Skeletal muscle tissue (tissue), 4 donors: ENCODE measurements around the gene ZDHHC16. TPM values are rescaled to one million over a fixed set of nuclear protein-coding genes. Genes with fewer than 3 reads are reported as not detected.
"Not testable (repeated sequence)": the region's sequence is repeated elsewhere in the genome, so short reads cannot be mapped to it uniquely, and the experiment has no call there.

ENCODE experiments used
- H3K27ac ChIP-seq: one replicate; pipeline ENCODE4 v1.7.0; 2013; ENCODE audit warnings: mild to moderate bottlenecking, low read depth, low read length, inconsistent platforms
- H3K27me3 ChIP-seq, 3 donors: one replicate each; pipeline ENCODE4 v1.7.0; 2013; ENCODE audit warnings: low read length in 3 of 3; ENCODE audit not compliant: control insufficient read depth in 3 of 3, insufficient read depth in 3 of 3
- H3K36me3 ChIP-seq, 3 donors: one replicate each; pipeline ENCODE4 v1.7.0; 2013; ENCODE audit warnings: low read length in 3 of 3; ENCODE audit not compliant: control insufficient read depth in 3 of 3, insufficient read depth in 3 of 3
- H3K4me1 ChIP-seq, 3 donors: one replicate each; pipeline ENCODE4 v1.7.0; 2013; ENCODE audit warnings: low read length in 3 of 3, mild to moderate bottlenecking in 3 of 3; ENCODE audit not compliant: control insufficient read depth in 3 of 3, insufficient read depth in 3 of 3
- H3K4me3 ChIP-seq, 3 donors: one replicate each; pipeline ENCODE4 v1.7.0; 2013; ENCODE audit warnings: low read length in 3 of 3
- H3K9ac ChIP-seq, 3 donors: one replicate each; pipeline ENCODE4 v1.7.0; 2013; ENCODE audit warnings: low read length in 3 of 3, mild to moderate bottlenecking in 3 of 3, moderate library complexity in 2 of 3, low read depth in 1 of 3
- H3K9me3 ChIP-seq, 3 donors: one replicate each; pipeline ENCODE4 v1.7.0; 2013; ENCODE audit warnings: low read length in 3 of 3; ENCODE audit not compliant: control insufficient read depth in 3 of 3
- total RNA-seq: library from RNA; depleted of rRNA; stranded (reverse); fragments of >200 nt; gene quantifications from one replicate; pipeline ENCODE4 v1.2.3, GENCODE V29; 2014
- donor health status: Osteomylitis.

ZDHHC16 gene
- total RNA-seq, 1 donor from 2014 or later: 32.4 TPM

GRCh38 chr10:97466755-97467154, 20.8 kb downstream of the ZDHHC16 start:
- Histone ChIP-seq H3K4me1 (peaks cover 3 to 8% (median 4%) of the 10 kb centered on the region in 3 donors), H3K4me3 (no peak overlapping the region), H3K27me3 (no peaks in the 10 kb centered on the region), H3K9ac (no peak overlapping the region), H3K27ac (no peak overlapping the region), H3K36me3 (peaks cover 66 to 72% (median 71%) of the 10 kb centered on the region in 3 donors), H3K9me3 (no peaks in the 10 kb centered on the region)

GRCh38 chr10:97468162-97468561, 22.2 kb downstream of the ZDHHC16 start:
- H3K4me1 ChIP-seq: peaks cover 3 to 8% (median 4%) of the 10 kb centered on the region in 3 donors
- H3K27me3 ChIP-seq: no peaks in the 10 kb centered on the region
- no peaks in the 10 kb centered on the region for H3K9me3 ChIP-seq
- no peak overlapping the region for H3K27ac ChIP-seq
- H3K36me3 ChIP-seq: peaks cover 59 to 69% (median 67%) of the 10 kb centered on the region in 3 donors
- no peak overlapping the region for H3K4me3 ChIP-seq
- no peak overlapping the region for H3K9ac ChIP-seq

- H3K9ac ChIP-seq, H3K4me1 ChIP-seq, H3K27ac ChIP-seq, H3K4me3 ChIP-seq, H3K9me3 ChIP-seq, H3K27me3 ChIP-seq: not testable (repeated sequence)
- H3K36me3 ChIP-seq: peaks cover 63 to 68% (median 67%) of the 10 kb centered on the region in 3 donors
Measured at GRCh38 chr10:97468781-97469180, 22.8 kb downstream of the ZDHHC16 start.

GRCh38 chr10:97474918-97475317, 28.9 kb downstream of the ZDHHC16 start:
- H3K4me3 ChIP-seq: no peak overlapping the region
- no peaks in the 10 kb centered on the region for H3K27me3 ChIP-seq
- no peak overlapping the region for H3K27ac ChIP-seq
- H3K4me1 ChIP-seq: no peaks in the 10 kb centered on the region
- no peaks in the 10 kb centered on the region for H3K9me3 ChIP-seq
- H3K36me3 ChIP-seq: peaks cover 53 to 74% (median 74%) of the 10 kb centered on the region in 3 donors
- H3K9ac ChIP-seq: no peak overlapping the region

GRCh38 chr10:97475936-97476594, 30.1 kb downstream of the ZDHHC16 start:
- Histone ChIP-seq H3K4me3 (no peak overlapping the region), H3K36me3 (peaks cover 52 to 76% (median 74%) of the 10 kb centered on the region in 3 donors), H3K27ac (no peak overlapping the region), H3K9ac (no peak overlapping the region), H3K9me3 (no peaks in the 10 kb centered on the region), H3K27me3 (no peaks in the 10 kb centered on the region), H3K4me1 (no peaks in the 10 kb centered on the region)

- H3K4me1 ChIP-seq, H3K9me3 ChIP-seq, H3K4me3 ChIP-seq, H3K27me3 ChIP-seq, H3K27ac ChIP-seq, H3K9ac ChIP-seq: not testable (repeated sequence)
- peaks cover 46 to 64% (median 61%) of the 10 kb centered on the region in 3 donors for H3K36me3 ChIP-seq
Measured at GRCh38 chr10:97479410-97479809, 33.4 kb downstream of the ZDHHC16 start.

GRCh38 chr10:97479939-97480338, 34.0 kb downstream of the ZDHHC16 start:
- Histone ChIP-seq H3K9me3 (no peaks in the 10 kb centered on the region), H3K4me1 (peaks cover 0 to 5% (median 0%) of the 10 kb centered on the region in 3 donors), H3K36me3 (peaks cover 44 to 59% (median 57%) of the 10 kb centered on the region in 3 donors), H3K9ac (no peak overlapping the region), H3K27ac (no peak overlapping the region), H3K4me3 (no peak overlapping the region), H3K27me3 (no peaks in the 10 kb centered on the region)

- H3K4me3 ChIP-seq: no peak overlapping the region
- no peak overlapping the region for H3K27ac ChIP-seq
- no peaks in the 10 kb centered on the region for H3K27me3 ChIP-seq
- peaks cover 0 to 5% (median 0%) of the 10 kb centered on the region in 3 donors for H3K4me1 ChIP-seq
- H3K9me3 ChIP-seq: no peaks in the 10 kb centered on the region
- no peak overlapping the region for H3K9ac ChIP-seq
- H3K36me3 ChIP-seq: peaks cover 39 to 51% (median 49%) of the 10 kb centered on the region in 3 donors
Measured at GRCh38 chr10:97481071-97481470, 35.1 kb downstream of the ZDHHC16 start.

- Histone ChIP-seq H3K4me1 (peaks cover 0 to 5% (median 2%) of the 10 kb centered on the region in 3 donors), H3K4me3 (no peak overlapping the region), H3K9me3 (no peaks in the 10 kb centered on the region), H3K27me3 (no peaks in the 10 kb centered on the region), H3K36me3 (peaks cover 30 to 39% (median 36%) of the 10 kb centered on the region in 3 donors), H3K9ac (no peak overlapping the region), H3K27ac (no peak overlapping the region)
Measured at GRCh38 chr10:97482381-97482780, 36.4 kb downstream of the ZDHHC16 start.

GRCh38 chr10:97483506-97483905, 37.5 kb downstream of the ZDHHC16 start:
- peaks cover 22 to 28% (median 25%) of the 10 kb centered on the region in 3 donors for H3K36me3 ChIP-seq
- H3K9ac ChIP-seq: peak overlapping the region in 1 of 3 donors; percentile 30
- no peaks in the 10 kb centered on the region for H3K9me3 ChIP-seq
- no peak overlapping the region for H3K4me3 ChIP-seq
- no peaks in the 10 kb centered on the region for H3K27me3 ChIP-seq
- H3K4me1 ChIP-seq: peaks cover 0 to 5% (median 2%) of the 10 kb centered on the region in 3 donors
- H3K27ac ChIP-seq: no peak overlapping the region
